ENCODE measurements around the gene HEATR9. TPM values are rescaled to one million over a fixed set of nuclear protein-coding genes. Genes with fewer than 3 reads are reported as not detected.
"Not testable (repeated sequence)": the region's sequence is repeated elsewhere in the genome, so short reads cannot be mapped to it uniquely, and the experiment has no call there.

Gene HEATR9
- total RNA-seq, 2 experiments from 2014 or later, result 0.38 to 0.70 TPM

- ATAC-seq (no peak), DNase-seq (peak; percentile 24)
- Mint-ChIP-seq H3K4me1 (ENCODE audit: low read depth) (peaks cover 56% of the 10 kb centered on the region), H3K4me3 (peak overlapping the region; percentile 63), H3K9me3 (no peaks in the 10 kb centered on the region), H3K27me3 (no peaks in the 10 kb centered on the region), H3K36me3 (ENCODE audit: low read depth) (peaks cover 5% of the 10 kb centered on the region), H3K27ac (peak overlapping the region; percentile 83)
- no peak for TF ChIP-seq CTCF (IDR thresholded peaks at IDR 0.05)
- ChIA-PET CTCF (interaction anchor here (0.9 to 2.2 kb wide), 6 partner anchors 10 to 171 kb away, joined by 3 to 10 read pairs (median 4); partner anchors contain the start of gene CCL5), POLR2A (interaction anchor here (0.8 to 17.7 kb wide), 3 partner anchors 23 to 33 kb away, joined by 3 to 239 read pairs (median 4); partner anchors contain the start of genes CCL5 and RDM1)
- intact Hi-C loops (cut with micrococcal nuclease), result no loop called here
Measured at GRCh38 chr17:35900708-35901480, 32.2 kb upstream of the HEATR9 start.

- DNase-seq (peak; percentile 56), ATAC-seq (peak; percentile 14)
- intact Hi-C loops (cut with micrococcal nuclease), result no loop called here
- Mint-ChIP-seq H3K4me1 (ENCODE audit: low read depth) (peaks cover 62% of the 10 kb centered on the region), H3K9me3 (no peaks in the 10 kb centered on the region), H3K27ac (peak overlapping the region; percentile 83), H3K27me3 (no peaks in the 10 kb centered on the region), H3K36me3 (ENCODE audit: low read depth) (peaks cover 5% of the 10 kb centered on the region), H3K4me3 (peak overlapping the region; percentile 63)
- ChIA-PET CTCF (interaction anchor here (1.0 to 2.2 kb wide), 4 partner anchors 11 to 172 kb away, joined by 3 to 10 read pairs (median 5); partner anchors contain the start of gene CCL5), POLR2A (interaction anchor here (0.8 to 17.7 kb wide), 3 partner anchors 10 to 34 kb away, joined by 3 to 239 read pairs (median 11); partner anchors contain the start of gene CCL5)
- TF ChIP-seq CTCF (IDR thresholded peaks at IDR 0.05), result no peak
Measured at GRCh38 chr17:35900280-35900679, 31.6 kb upstream of the HEATR9 start.

GRCh38 chr17:35898283-35899070 is 29.8 kb upstream of the HEATR9 start:
- H3K4me3 Mint-ChIP-seq, result peak overlapping the region; percentile 63
- ATAC-seq, result peak; percentile 71
- intact Hi-C loops (cut with micrococcal nuclease), result loop anchor here (10.0 kb wide), 1 partner anchor 196 kb away; the partner anchor contains the start of gene CCL3
- H3K27ac Mint-ChIP-seq, result peak overlapping the region; percentile 83
- H3K9me3 Mint-ChIP-seq, result no peaks in the 10 kb centered on the region
- H3K4me1 Mint-ChIP-seq (ENCODE audit: low read depth), result peaks cover 69% of the 10 kb centered on the region
- POLR2A ChIA-PET, result interaction anchor here (0.8 to 17.7 kb wide), 12 partner anchors 8 to 172 kb away, joined by 3 to 239 read pairs (median 3); partner anchors contain the start of genes CCL5 and TAF15
- H3K27me3 Mint-ChIP-seq, result no peaks in the 10 kb centered on the region
- no peak for TF ChIP-seq CTCF (IDR thresholded peaks at IDR 0.05)
- peak; percentile 85 for DNase-seq
- CTCF ChIA-PET, result interaction anchor here (1.0 to 1.6 kb wide), 3 partner anchors 19 to 49 kb away, joined by 3 to 8 read pairs (median 4); no protein-coding TSS in a partner anchor
- peaks cover 5% of the 10 kb centered on the region for H3K36me3 Mint-ChIP-seq (ENCODE audit: low read depth)

GRCh38 chr17:35897772-35898171 is 29.1 kb upstream of the HEATR9 start:
- intact Hi-C loops (cut with micrococcal nuclease), result loop anchor here (10.0 kb wide), 1 partner anchor 197 kb away; the partner anchor contains the start of gene CCL3
- not testable (repeated sequence) for H3K27me3 Mint-ChIP-seq; H3K9me3 Mint-ChIP-seq; H3K36me3 Mint-ChIP-seq (ENCODE audit: low read depth)
- Mint-ChIP-seq H3K27ac (peak overlapping the region; percentile 83), H3K4me3 (peak overlapping the region; percentile 63), H3K4me1 (ENCODE audit: low read depth) (peaks cover 68% of the 10 kb centered on the region)
- ChIA-PET POLR2A (interaction anchor here (0.9 to 17.7 kb wide), 9 partner anchors 7 to 173 kb away, joined by 3 to 239 read pairs (median 3); partner anchors contain the start of genes CCL5 and TAF15), CTCF (interaction anchor here (1.0 kb wide), 1 partner anchor 19 kb away, joined by 4 read pairs; no protein-coding TSS in a partner anchor)
- DNase-seq (peak; percentile 26), ATAC-seq (peak; percentile 32)

Measured in activated CD8-positive, alpha-beta T cell treated with anti-CD3 and anti-CD28 coated beads for 36 hours (primary cell).